ENCODE results near the gene URI1. TPM values are rescaled to one million over a fixed set of nuclear protein-coding genes. Genes with fewer than 3 reads are reported as not detected.
"Not testable (repeated sequence)": the region's sequence is repeated elsewhere in the genome, so short reads cannot be mapped to it uniquely, and the experiment has no call there.

The URI1 gene
- total RNA-seq, 2 experiments from 2014 or later, result 67.4 to 69.4 TPM

GRCh38 chr19:30008169-30008568 is 66.1 kb downstream of the URI1 start:
- ChIA-PET POLR2A (no interaction called here), CTCF (no interaction called here)

GRCh38 chr19:30009013-30009412 is 67.0 kb downstream of the URI1 start:
- ChIA-PET CTCF (no interaction called here), POLR2A (no interaction called here)

GRCh38 chr19:30011051-30011578 is 69.1 kb downstream of the URI1 start:
- ChIA-PET POLR2A (no interaction called here), CTCF (no interaction called here)

- POLR2A ChIA-PET, result no interaction called here
- CTCF ChIA-PET, result no interaction called here
Measured at GRCh38 chr19:30014770-30015169, 72.7 kb downstream of the URI1 start.

- POLR2A ChIA-PET, result no interaction called here
- CTCF ChIA-PET, result no interaction called here
Measured at GRCh38 chr19:30017172-30017571, 75.1 kb downstream of the URI1 start.

GRCh38 chr19:30020189-30020588 is 78.2 kb downstream of the URI1 start:
- CTCF ChIA-PET, result no interaction called here

GRCh38 chr19:30022659-30023058 is 80.6 kb downstream of the URI1 start:
- POLR2A ChIA-PET, result no interaction called here
- CTCF ChIA-PET, result interaction anchor here (0.7 kb wide), 1 partner anchor 40 kb away, joined by 3 read pairs; no protein-coding TSS in a partner anchor

More at GRCh38 chr19:30020189-30020588, 78.2 kb downstream of the URI1 start:
- POLR2A ChIA-PET, result no interaction called here

- ChIA-PET CTCF (no interaction called here), POLR2A (no interaction called here)
Measured at GRCh38 chr19:30023330-30023729, 81.3 kb downstream of the URI1 start.

- ChIA-PET CTCF (no interaction called here), POLR2A (no interaction called here)
Measured at GRCh38 chr19:30024091-30024490, 82.1 kb downstream of the URI1 start.

GRCh38 chr19:30026933-30027332 is 84.9 kb downstream of the URI1 start:
- ChIA-PET POLR2A (no interaction called here), CTCF (no interaction called here)

GRCh38 chr19:30028118-30028991 is 86.3 kb downstream of the URI1 start:
- CTCF ChIA-PET, result interaction anchor here (0.6 kb wide), 1 partner anchor 57 kb away, joined by 3 read pairs; no protein-coding TSS in a partner anchor
- POLR2A ChIA-PET, result no interaction called here

GRCh38 chr19:30028992-30029343 is 86.9 kb downstream of the URI1 start:
- ChIA-PET CTCF (no interaction called here), POLR2A (no interaction called here)

GRCh38 chr19:30029721-30030510 is 87.9 kb downstream of the URI1 start:
- CTCF ChIA-PET, result no interaction called here
- POLR2A ChIA-PET, result no interaction called here

- ChIA-PET CTCF (no interaction called here), POLR2A (no interaction called here)
Measured at GRCh38 chr19:30034321-30034720, 92.3 kb downstream of the URI1 start.

GRCh38 chr19:30036154-30037129 is 94.4 kb downstream of the URI1 start:
- CTCF ChIA-PET, result interaction anchor here (0.9 kb wide), 1 partner anchor 56 kb away, joined by 4 read pairs; no protein-coding TSS in a partner anchor
- POLR2A ChIA-PET, result no interaction called here

- POLR2A ChIA-PET, result no interaction called here
- CTCF ChIA-PET, result no interaction called here
Measured at GRCh38 chr19:30037835-30038234, 95.8 kb downstream of the URI1 start.

GRCh38 chr19:30041931-30042330 is 99.9 kb downstream of the URI1 start:
- CTCF ChIA-PET, POLR2A ChIA-PET: not testable (repeated sequence)

- CTCF ChIA-PET, result interaction anchor here (0.6 kb wide), 1 partner anchor 173 kb away, joined by 3 read pairs; no protein-coding TSS in a partner anchor
- POLR2A ChIA-PET, result not testable (repeated sequence)
Measured at GRCh38 chr19:30043008-30043407, 101.0 kb downstream of the URI1 start.

- POLR2A ChIA-PET, result no interaction called here
- CTCF ChIA-PET, result no interaction called here
Measured at GRCh38 chr19:30044273-30045248, 102.5 kb downstream of the URI1 start.

Data from activated CD8-positive, alpha-beta memory T cell treated with anti-CD3 and anti-CD28 coated beads for 36 hours (primary cell).